ENCODE data around the gene ZNF217.

ZNF217 gene

DNA sequence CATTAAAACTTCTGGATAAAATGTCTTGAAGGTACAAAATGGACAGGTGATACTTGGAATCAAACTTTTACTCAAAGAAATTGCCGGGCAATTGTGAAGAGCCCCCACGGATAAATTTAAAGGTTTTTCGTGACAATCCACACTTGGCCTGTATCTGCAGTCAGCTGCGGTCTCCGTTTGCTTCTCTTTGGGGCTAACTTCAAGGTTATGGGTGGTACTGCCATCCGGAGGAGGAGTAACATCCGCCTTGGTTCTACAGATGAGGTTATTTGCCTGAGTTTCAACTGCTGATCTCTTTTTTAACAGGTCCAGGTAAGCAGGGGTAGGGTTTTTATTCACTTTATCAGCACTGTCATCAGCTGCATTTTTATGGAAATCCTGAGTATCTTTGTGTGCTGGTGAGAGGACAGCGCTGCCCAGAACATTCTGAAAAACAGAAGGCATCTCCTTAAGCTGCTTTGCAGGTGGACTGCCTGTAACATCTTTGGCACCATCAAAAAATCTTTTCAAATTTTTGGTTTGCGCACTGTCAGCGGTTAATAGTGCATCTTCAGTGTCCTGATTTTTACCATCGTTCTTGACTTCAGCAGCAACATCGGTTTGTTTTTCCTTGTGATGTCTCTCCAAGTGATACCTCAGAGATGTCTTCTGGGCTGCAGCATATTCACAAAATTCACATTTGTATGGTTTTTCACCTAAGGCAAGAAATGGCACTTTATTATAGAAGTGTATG, 16.9 kb downstream of the ZNF217 start:
- TF ChIP-seq EGR1 (IDR thresholded peaks at IDR 0.05) (no peak), EP300 (IDR thresholded peaks at IDR 0.05; ENCODE audit: borderline replicate concordance) (no peak), TCF12 (IDR thresholded peaks at IDR 0.05; ENCODE audit: low read depth) (no peak), CEBPB (IDR thresholded peaks at IDR 0.05) (no peak), RAD21 (IDR thresholded peaks at IDR 0.05; ENCODE audit: low read depth) (no peak), FOXM1 (IDR thresholded peaks at IDR 0.05; ENCODE audit: borderline replicate concordance, low read depth) (no peak), CREB1 (IDR thresholded peaks at IDR 0.05; ENCODE audit: low read depth) (no peak), ZBTB7A (IDR thresholded peaks at IDR 0.05; ENCODE audit: low read depth) (no peak), TEAD4 (IDR thresholded peaks at IDR 0.05) (no peak)
- TF ChIP-seq, protein P1, sequence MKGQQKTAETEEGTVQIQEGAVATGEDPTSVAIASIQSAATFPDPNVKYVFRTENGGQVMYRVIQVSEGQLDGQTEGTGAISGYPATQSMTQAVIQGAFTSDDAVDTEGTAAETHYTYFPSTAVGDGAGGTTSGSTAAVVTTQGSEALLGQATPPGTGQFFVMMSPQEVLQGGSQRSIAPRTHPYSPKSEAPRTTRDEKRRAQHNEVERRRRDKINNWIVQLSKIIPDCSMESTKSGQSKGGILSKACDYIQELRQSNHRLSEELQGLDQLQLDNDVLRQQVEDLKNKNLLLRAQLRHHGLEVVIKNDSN (IDR thresholded peaks at IDR 0.05), result no peak

DNA sequence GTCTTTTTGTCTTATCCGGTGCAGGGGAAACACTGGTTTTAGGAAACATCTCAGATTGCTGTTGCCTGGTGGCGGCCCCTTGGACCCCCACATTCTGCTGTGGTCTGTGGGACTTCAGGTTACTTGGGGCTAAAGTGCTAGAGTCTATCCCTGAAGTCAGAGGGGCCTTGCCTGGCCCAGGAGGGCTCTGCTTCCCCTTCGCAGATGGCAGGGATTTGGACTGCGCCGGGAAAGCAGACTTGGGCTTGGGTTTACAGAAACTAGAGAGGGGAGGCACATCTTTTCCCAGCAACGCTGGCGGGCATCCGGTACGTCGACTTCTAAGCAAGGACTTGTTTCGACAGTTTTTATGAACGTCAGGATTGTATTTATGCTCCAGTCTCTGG, 17.5 kb downstream of the ZNF217 start:
- TF ChIP-seq RAD21 (IDR thresholded peaks at IDR 0.05; ENCODE audit: low read depth) (no peak), EGR1 (IDR thresholded peaks at IDR 0.05) (no peak), FOXM1 (IDR thresholded peaks at IDR 0.05; ENCODE audit: borderline replicate concordance, low read depth) (no peak), CEBPB (IDR thresholded peaks at IDR 0.05) (no peak), EP300 (IDR thresholded peaks at IDR 0.05; ENCODE audit: borderline replicate concordance) (no peak), TEAD4 (IDR thresholded peaks at IDR 0.05) (no peak), CREB1 (IDR thresholded peaks at IDR 0.05; ENCODE audit: low read depth) (no peak), YY1 (IDR thresholded peaks at IDR 0.05; ENCODE audit: low read depth) (no peak), TCF12 (IDR thresholded peaks at IDR 0.05; ENCODE audit: low read depth) (no peak), ZBTB7A (IDR thresholded peaks at IDR 0.05; ENCODE audit: low read depth) (no peak), TAF1 (IDR thresholded peaks at IDR 0.05; ENCODE audit: low read depth) (no peak), NFIC (IDR thresholded peaks at IDR 0.05) (no peak)
- TF ChIP-seq, protein P2, sequence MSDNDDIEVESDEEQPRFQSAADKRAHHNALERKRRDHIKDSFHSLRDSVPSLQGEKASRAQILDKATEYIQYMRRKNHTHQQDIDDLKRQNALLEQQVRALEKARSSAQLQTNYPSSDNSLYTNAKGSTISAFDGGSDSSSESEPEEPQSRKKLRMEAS (IDR thresholded peaks at IDR 0.05), result no peak
- TF ChIP-seq, protein P1 (IDR thresholded peaks at IDR 0.05), result no peak
- TF ChIP-seq, protein P3, sequence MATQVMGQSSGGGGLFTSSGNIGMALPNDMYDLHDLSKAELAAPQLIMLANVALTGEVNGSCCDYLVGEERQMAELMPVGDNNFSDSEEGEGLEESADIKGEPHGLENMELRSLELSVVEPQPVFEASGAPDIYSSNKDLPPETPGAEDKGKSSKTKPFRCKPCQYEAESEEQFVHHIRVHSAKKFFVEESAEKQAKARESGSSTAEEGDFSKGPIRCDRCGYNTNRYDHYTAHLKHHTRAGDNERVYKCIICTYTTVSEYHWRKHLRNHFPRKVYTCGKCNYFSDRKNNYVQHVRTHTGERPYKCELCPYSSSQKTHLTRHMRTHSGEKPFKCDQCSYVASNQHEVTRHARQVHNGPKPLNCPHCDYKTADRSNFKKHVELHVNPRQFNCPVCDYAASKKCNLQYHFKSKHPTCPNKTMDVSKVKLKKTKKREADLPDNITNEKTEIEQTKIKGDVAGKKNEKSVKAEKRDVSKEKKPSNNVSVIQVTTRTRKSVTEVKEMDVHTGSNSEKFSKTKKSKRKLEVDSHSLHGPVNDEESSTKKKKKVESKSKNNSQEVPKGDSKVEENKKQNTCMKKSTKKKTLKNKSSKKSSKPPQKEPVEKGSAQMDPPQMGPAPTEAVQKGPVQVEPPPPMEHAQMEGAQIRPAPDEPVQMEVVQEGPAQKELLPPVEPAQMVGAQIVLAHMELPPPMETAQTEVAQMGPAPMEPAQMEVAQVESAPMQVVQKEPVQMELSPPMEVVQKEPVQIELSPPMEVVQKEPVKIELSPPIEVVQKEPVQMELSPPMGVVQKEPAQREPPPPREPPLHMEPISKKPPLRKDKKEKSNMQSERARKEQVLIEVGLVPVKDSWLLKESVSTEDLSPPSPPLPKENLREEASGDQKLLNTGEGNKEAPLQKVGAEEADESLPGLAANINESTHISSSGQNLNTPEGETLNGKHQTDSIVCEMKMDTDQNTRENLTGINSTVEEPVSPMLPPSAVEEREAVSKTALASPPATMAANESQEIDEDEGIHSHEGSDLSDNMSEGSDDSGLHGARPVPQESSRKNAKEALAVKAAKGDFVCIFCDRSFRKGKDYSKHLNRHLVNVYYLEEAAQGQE (IDR thresholded peaks at IDR 0.05; ENCODE audit: low read depth), result no peak

DNA sequence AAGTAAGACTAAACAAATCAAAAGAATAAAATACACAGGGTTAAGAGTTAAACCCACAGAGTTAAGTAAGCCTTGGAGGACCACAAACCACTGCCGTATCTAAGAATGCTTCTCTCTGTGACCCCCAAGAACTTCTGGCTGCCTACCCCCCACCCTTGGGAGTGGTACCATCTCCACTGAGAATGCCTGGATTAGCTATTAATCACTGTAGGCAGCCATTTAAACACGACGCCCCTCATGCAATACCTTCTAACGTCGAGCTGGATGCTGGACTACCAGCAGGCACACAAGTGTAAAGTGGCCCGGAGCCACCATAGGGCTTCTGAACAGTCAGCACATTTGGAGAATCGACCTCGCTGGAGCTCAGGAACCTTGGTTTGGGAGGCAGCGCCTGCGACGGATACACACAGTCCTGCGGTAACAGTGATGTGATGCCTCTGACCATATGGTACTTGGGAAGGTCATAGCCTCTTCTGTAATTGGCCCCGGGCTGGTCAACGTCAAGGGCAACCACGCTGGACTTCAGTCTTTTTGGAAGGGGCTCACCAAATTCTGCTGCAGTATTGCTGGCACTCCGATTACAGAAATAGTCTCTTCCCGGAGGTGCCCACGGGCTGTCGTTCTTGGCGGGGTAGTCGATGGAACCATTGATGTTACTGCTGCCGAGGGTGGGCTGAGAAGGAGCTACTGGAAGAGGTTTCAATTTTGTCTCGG, 18.0 kb downstream of the ZNF217 start:
- TF ChIP-seq TEAD4 (IDR thresholded peaks at IDR 0.05), result no peak
- no peak for TF ChIP-seq FOXM1 (IDR thresholded peaks at IDR 0.05; ENCODE audit: borderline replicate concordance, low read depth)
- TF ChIP-seq EP300 (IDR thresholded peaks at IDR 0.05; ENCODE audit: borderline replicate concordance), result no peak
- TF ChIP-seq ZBTB7A (IDR thresholded peaks at IDR 0.05; ENCODE audit: low read depth), result no peak
- TF ChIP-seq RAD21 (IDR thresholded peaks at IDR 0.05; ENCODE audit: low read depth), result no peak
- TF ChIP-seq EGR1 (IDR thresholded peaks at IDR 0.05), result no peak
- no peak for TF ChIP-seq NFIC (IDR thresholded peaks at IDR 0.05)

DNA sequence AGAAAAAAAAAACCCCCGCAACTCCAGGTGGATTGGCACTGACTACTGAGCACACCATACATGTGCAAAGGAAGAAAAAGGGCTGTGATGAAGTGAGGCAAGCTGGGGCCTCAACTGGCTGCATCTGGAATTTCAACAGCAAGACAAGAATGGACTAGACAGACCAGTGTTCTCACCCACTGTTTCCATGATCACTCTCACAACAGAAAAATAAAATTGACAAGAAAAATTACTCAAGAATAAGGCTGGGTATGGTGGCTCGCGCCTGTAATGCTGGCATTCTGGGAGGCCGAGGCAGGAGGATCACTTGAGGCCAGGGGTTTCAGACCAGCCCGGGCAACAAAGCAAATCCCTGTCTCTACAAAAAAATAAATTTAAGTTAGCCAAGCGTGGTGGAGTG, 18.8 kb downstream of the ZNF217 start:
- TF ChIP-seq NFIC (IDR thresholded peaks at IDR 0.05) (no peak), TAF1 (IDR thresholded peaks at IDR 0.05; ENCODE audit: low read depth) (no peak), YY1 (IDR thresholded peaks at IDR 0.05; ENCODE audit: low read depth) (no peak), EGR1 (IDR thresholded peaks at IDR 0.05) (no peak), EP300 (IDR thresholded peaks at IDR 0.05; ENCODE audit: borderline replicate concordance) (no peak), ZBTB7A (IDR thresholded peaks at IDR 0.05; ENCODE audit: low read depth) (no peak), CEBPB (IDR thresholded peaks at IDR 0.05) (no peak), CREB1 (IDR thresholded peaks at IDR 0.05; ENCODE audit: low read depth) (no peak), TEAD4 (IDR thresholded peaks at IDR 0.05) (no peak), RAD21 (IDR thresholded peaks at IDR 0.05; ENCODE audit: low read depth) (no peak), FOXM1 (IDR thresholded peaks at IDR 0.05; ENCODE audit: borderline replicate concordance, low read depth) (no peak), TCF12 (IDR thresholded peaks at IDR 0.05; ENCODE audit: low read depth) (no peak)
- TF ChIP-seq, protein P1 (IDR thresholded peaks at IDR 0.05), result no peak
- TF ChIP-seq, protein P3 (IDR thresholded peaks at IDR 0.05; ENCODE audit: low read depth), result no peak
- TF ChIP-seq, protein P2 (IDR thresholded peaks at IDR 0.05), result no peak

Measured in Ishikawa (cell line).